GM21528 (cell line): ENCODE data around the gene ATPAF1.
A peak's percentile ranks its signal among the peaks of the same experiment; 100 is the strongest.
"Not testable (repeated sequence)": the region's sequence is repeated elsewhere in the genome, so short reads cannot be mapped to it uniquely, and the experiment has no call there.

Experiments used
- ATAC-seq: cut with Tn5 transposase; IDR thresholded peaks from one replicate; pipeline ENCODE4 v1.9.1; 2021; ENCODE audit warnings: mild to moderate bottlenecking, moderate library complexity; ENCODE audit not compliant: unreplicated experiment, low FRiP score

ATPAF1 gene

GRCh38 chr1:46667782-46668760 lies at the start of gene ATPAF1:
Gene ATPAF1, minus strand, starts transcription at chr1:46668364. Its CDS starts 42 bp downstream, at chr1:46668322.
- ATAC-seq, result peak; percentile 72

- no peak for ATAC-seq
Measured at GRCh38 chr1:46717654-46718053, 49.5 kb upstream of the ATPAF1 start.

GRCh38 chr1:46714976-46715375 lies 46.8 kb upstream of the ATPAF1 start:
- ATAC-seq, result no peak

- no peak for ATAC-seq
Measured at GRCh38 chr1:46708121-46708520, 40.0 kb upstream of the ATPAF1 start.

- ATAC-seq, result no peak
Measured at GRCh38 chr1:46705408-46705807, 37.2 kb upstream of the ATPAF1 start.

GRCh38 chr1:46703927-46704641 lies 35.9 kb upstream of the ATPAF1 start:
- no peak for ATAC-seq

GRCh38 chr1:46699666-46700065 lies 31.5 kb upstream of the ATPAF1 start:
- ATAC-seq, result no peak

GRCh38 chr1:46697053-46697452 lies 28.9 kb upstream of the ATPAF1 start:
- no peak for ATAC-seq

GRCh38 chr1:46694676-46695075 lies 26.5 kb upstream of the ATPAF1 start:
- ATAC-seq, result not testable (repeated sequence)

- no peak for ATAC-seq
Measured at GRCh38 chr1:46692811-46693770, 24.9 kb upstream of the ATPAF1 start.

GRCh38 chr1:46691997-46692790 lies 24.0 kb upstream of the ATPAF1 start:
- no peak for ATAC-seq

- no peak for ATAC-seq
Measured at GRCh38 chr1:46690931-46691421, 22.8 kb upstream of the ATPAF1 start.

GRCh38 chr1:46689897-46690296 lies 21.7 kb upstream of the ATPAF1 start:
- ATAC-seq, result no peak

- no peak for ATAC-seq
Measured at GRCh38 chr1:46689356-46689755, 21.2 kb upstream of the ATPAF1 start.

GRCh38 chr1:46687921-46688509 lies 19.9 kb upstream of the ATPAF1 start:
- ATAC-seq, result no peak

GRCh38 chr1:46687093-46687659 lies 19.0 kb upstream of the ATPAF1 start:
- ATAC-seq, result no peak

GRCh38 chr1:46686255-46686654 lies 18.1 kb upstream of the ATPAF1 start:
- ATAC-seq, result no peak

- ATAC-seq, result no peak
Measured at GRCh38 chr1:46684670-46685069, 16.5 kb upstream of the ATPAF1 start.

- no peak for ATAC-seq
Measured at GRCh38 chr1:46682064-46682463, 13.9 kb upstream of the ATPAF1 start.
